ENCODE results near the gene RPN2. TPM values are rescaled to one million over a fixed set of nuclear protein-coding genes. Genes with fewer than 3 reads are reported as not detected.

The RPN2 gene
- total and polyA plus RNA-seq, 2 of the 13 experiments (the other 11 are each of a cell fraction or from before 2014, with no cell fraction given), result 587 to 1,818 TPM

GRCh38 chr20:37192137-37192854, 13.2 kb downstream of the RPN2 start:
- Histone ChIP-seq H3K4me3 (replicated peaks in 1 of 3; ENCODE audit: insufficient read depth in 1 of 3, low read depth in 2 of 3, low read length in 3 of 3) (no peak overlapping the region), H3K27ac (ENCODE audit: extremely low read length, insufficient read depth, low read length) (no peak overlapping the region), H3K36me3 (replicated peaks in 1 of 2; ENCODE audit: control insufficient read depth in 1 of 2, insufficient read depth in 2 of 2, low read length in 2 of 2) (peaks cover 36 to 66% of the 10 kb centered on the region in 2 experiments), H3K4me2 (ENCODE audit: low read depth, low read length) (no peak overlapping the region), H3K79me2 (ENCODE audit: insufficient read depth, low read length) (peaks cover 95% of the 10 kb centered on the region), H2AFZ (ENCODE audit: low read length) (no peak overlapping the region), H4K20me1 (ENCODE audit: insufficient read depth, low read length) (peaks cover 70% of the 10 kb centered on the region), H3K4me1 (ENCODE audit: insufficient read depth, low read length) (peaks cover 30% of the 10 kb centered on the region), H3K9me3 (ENCODE audit: low read length) (no peaks in the 10 kb centered on the region), H3K27me3 (ENCODE audit: control insufficient read depth in 1 of 2, insufficient read depth in 2 of 2, low read length in 2 of 2) (no peaks in the 10 kb centered on the region), H3K9ac (ENCODE audit: insufficient read depth, low read depth, low read length) (no peak overlapping the region)
- in situ Hi-C loops (cut with HindIII; ENCODE audit: extremely low pct_ligation_motif_present, low pct_unique_long_range_greater_than_20kb) (no loop called here), intact Hi-C loops (cut with micrococcal nuclease; ENCODE audit: unreplicated experiment) (loop anchor here (1.0 kb wide), 1 partner anchor 12 kb away; no protein-coding TSS in a partner anchor)
- ChIA-PET CTCF (ENCODE audit: low intra/inter-chr PET ratio, low total read pairs) (interaction anchor here (1.3 to 1.6 kb wide), 3 partner anchors 10 to 342 kb away, joined by 3 to 8 read pairs (median 5); partner anchors contain the start of genes MROH8 and RPN2), POLR2A (interaction anchor here (0.8 to 2.8 kb wide), 3 partner anchors 10 to 15 kb away, joined by 3 to 36 read pairs (median 9); partner anchors contain the start of genes MROH8 and RPN2)
- ATAC-seq (peak; percentile 89), FAIRE-seq (peak; percentile 86), DNase-seq (ENCODE audit: low spot score) (peak; percentile 80)
- no TSS peak for BruUV-seq (replicated peaks)
- 58% methylated on average over 5 of the region's 5 CpGs for WGBS (ENCODE audit: low lambda C conversion rate)
- no peak for TF ChIP-seq ZFYVE20 (CRISPR knock-in tag; IDR thresholded peaks at IDR 0.05; ENCODE audit: borderline replicate concordance, low read depth)
- TF ChIP-seq FOXA3 (CRISPR knock-in tag; IDR thresholded peaks at IDR 0.05), result peak; percentile 53
- TF ChIP-seq ZFP91 (CRISPR knock-in tag; IDR thresholded peaks at IDR 0.05; ENCODE audit: borderline replicate concordance), result 0 out of 2 replicates have a peak, but pooled peaks have one; percentile 42
- TF ChIP-seq ZNF30 (CRISPR knock-in tag; IDR thresholded peaks at IDR 0.05), result no peak
- no peak for TF ChIP-seq PBX2 (CRISPR knock-in tag; IDR thresholded peaks at IDR 0.05)
- peak; percentile 63 for TF ChIP-seq SMC3 (IDR thresholded peaks at IDR 0.05; ENCODE audit: low read length)
- TF ChIP-seq ZSCAN31 (CRISPR knock-in tag; IDR thresholded peaks at IDR 0.05; ENCODE audit: low read depth), result 0 out of 2 replicates have a peak, but pooled peaks have one; percentile 47
- 0 out of 2 replicates have a peak, but pooled peaks have one; percentile 14 for TF ChIP-seq SUZ12 (IDR thresholded peaks at IDR 0.05; ENCODE audit: low read depth, low read length)
- TF ChIP-seq RXRB (CRISPR knock-in tag; IDR thresholded peaks at IDR 0.05; ENCODE audit: borderline replicate concordance), result peak; percentile 43; the same call in 1 of the 2 replicates
- 0 out of 2 replicates have a peak, but pooled peaks have one; percentile 23 for TF ChIP-seq ARNT2 (CRISPR knock-in tag; IDR thresholded peaks at IDR 0.05; ENCODE audit: low read depth)
- TF ChIP-seq TEAD3 (CRISPR knock-in tag; optimal IDR thresholded peaks at IDR 0.05; ENCODE audit: borderline replicate concordance), result peak; percentile 73
- TF ChIP-seq, protein P1, sequence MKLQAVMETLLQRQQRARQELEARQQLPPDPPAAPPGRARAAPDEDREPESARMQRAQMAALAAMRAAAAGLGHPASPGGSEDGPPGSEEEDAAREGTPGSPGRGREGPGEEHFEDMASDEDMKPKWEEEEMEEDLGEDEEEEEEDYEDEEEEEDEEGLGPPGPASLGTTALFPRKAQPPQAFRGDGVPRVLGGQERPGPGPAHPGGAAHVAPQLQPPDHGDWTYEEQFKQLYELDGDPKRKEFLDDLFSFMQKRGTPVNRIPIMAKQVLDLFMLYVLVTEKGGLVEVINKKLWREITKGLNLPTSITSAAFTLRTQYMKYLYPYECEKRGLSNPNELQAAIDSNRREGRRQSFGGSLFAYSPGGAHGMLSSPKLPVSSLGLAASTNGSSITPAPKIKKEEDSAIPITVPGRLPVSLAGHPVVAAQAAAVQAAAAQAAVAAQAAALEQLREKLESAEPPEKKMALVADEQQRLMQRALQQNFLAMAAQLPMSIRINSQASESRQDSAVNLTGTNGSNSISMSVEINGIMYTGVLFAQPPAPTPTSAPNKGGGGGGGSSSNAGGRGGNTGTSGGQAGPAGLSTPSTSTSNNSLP (IDR thresholded peaks at IDR 0.05; ENCODE audit: low read depth, low read length), result peak; percentile 35; the same call in 1 of the 2 replicates
- peak; percentile 32; the same call in 1 of the 2 replicates for TF ChIP-seq ARHGAP35 (CRISPR knock-in tag; IDR thresholded peaks at IDR 0.05; ENCODE audit: borderline replicate concordance)
- TF ChIP-seq NAIF1 (CRISPR knock-in tag; IDR thresholded peaks at IDR 0.05; ENCODE audit: borderline replicate concordance), result 0 out of 2 replicates have a peak, but pooled peaks have one; percentile 28
- TF ChIP-seq POLR2G (IDR thresholded peaks at IDR 0.05; ENCODE audit: low read depth, low read length), result no peak
- TF ChIP-seq ZBTB33 (CRISPR knock-in tag; IDR thresholded peaks at IDR 0.05), result peak; percentile 66; the same call in 1 of the 2 replicates

Data from HepG2 (cell line).